ENCODE results near the gene RAP1A.
"Not testable (repeated sequence)": the region's sequence is repeated elsewhere in the genome, so short reads cannot be mapped to it uniquely, and the experiment has no call there.

Gene RAP1A

GRCh38 chr1:111631502-111631901 lies 11.9 kb downstream of the RAP1A start:
- DNase-seq: no peak

- not testable (repeated sequence) for DNase-seq
These were observed 13.2 kb downstream of the RAP1A start for GRCh38 chr1:111632771-111633170.

GRCh38 chr1:111633736-111634247 lies 14.2 kb downstream of the RAP1A start:
- DNase-seq: no peak

GRCh38 chr1:111635324-111636009 lies 15.9 kb downstream of the RAP1A start:
- DNase-seq: no peak

- DNase-seq: no peak
These were observed 18.7 kb downstream of the RAP1A start for GRCh38 chr1:111638320-111638719.

GRCh38 chr1:111639602-111640198 lies 20.1 kb downstream of the RAP1A start:
- DNase-seq: no peak

- DNase-seq: no peak
These were observed 23.5 kb downstream of the RAP1A start for GRCh38 chr1:111643097-111643496.

GRCh38 chr1:111643696-111644095 lies 24.1 kb downstream of the RAP1A start:
- no peak for DNase-seq

- no peak for DNase-seq
These were observed 24.9 kb downstream of the RAP1A start for GRCh38 chr1:111644506-111644905.

- no peak for DNase-seq
These were observed 28.1 kb downstream of the RAP1A start for GRCh38 chr1:111647736-111648135.

- DNase-seq: peak; percentile 17
These were observed 29.2 kb downstream of the RAP1A start for GRCh38 chr1:111648806-111649205.

GRCh38 chr1:111649227-111649626 lies 29.6 kb downstream of the RAP1A start:
- no peak for DNase-seq

GRCh38 chr1:111649648-111650047 lies 30.1 kb downstream of the RAP1A start:
- DNase-seq: no peak

GRCh38 chr1:111653709-111654108 lies 34.1 kb downstream of the RAP1A start:
- no peak for DNase-seq

- no peak for DNase-seq
These were observed 35.2 kb downstream of the RAP1A start for GRCh38 chr1:111654839-111655238.

GRCh38 chr1:111656086-111657017 lies 36.8 kb downstream of the RAP1A start:
- DNase-seq: no peak

- no peak for DNase-seq
These were observed 39.0 kb downstream of the RAP1A start for GRCh38 chr1:111658622-111659021.

GRCh38 chr1:111660204-111661150 lies 40.9 kb downstream of the RAP1A start:
- no peak for DNase-seq

- no peak for DNase-seq
These were observed 45.1 kb downstream of the RAP1A start for GRCh38 chr1:111664652-111665051.

- no peak for DNase-seq
These were observed 45.9 kb downstream of the RAP1A start for GRCh38 chr1:111665497-111665896.

- DNase-seq: no peak
These were observed 47.2 kb downstream of the RAP1A start for GRCh38 chr1:111666828-111667227.

GRCh38 chr1:111669268-111669667 lies 49.7 kb downstream of the RAP1A start:
- DNase-seq: no peak
